Loucy (cell line): ENCODE data around the gene MACROD1.

Experiments
- EZH2phosphoT487 ChIP-seq: fragments of 200-600 bp; IDR thresholded peaks from 2 replicates; pipeline ENCODE4 v1.6.1; 2018; ENCODE audit warnings: antibody characterized with exemption, mild to moderate bottlenecking, moderate library complexity, borderline replicate concordance
- TF ChIP-seq, protein P1 (sequence below): fragments of 200-600 bp; sonication (generic); conservative IDR thresholded peaks from 2 replicates; pipeline ENCODE4 v1.5.1; 2014; ENCODE audit warnings: mild to moderate bottlenecking, antibody characterized with exemption, low read length

GRCh38 chr11:64067230-64067993 is 98.5 kb downstream of the MACROD1 start:
- TF ChIP-seq, protein P1, sequence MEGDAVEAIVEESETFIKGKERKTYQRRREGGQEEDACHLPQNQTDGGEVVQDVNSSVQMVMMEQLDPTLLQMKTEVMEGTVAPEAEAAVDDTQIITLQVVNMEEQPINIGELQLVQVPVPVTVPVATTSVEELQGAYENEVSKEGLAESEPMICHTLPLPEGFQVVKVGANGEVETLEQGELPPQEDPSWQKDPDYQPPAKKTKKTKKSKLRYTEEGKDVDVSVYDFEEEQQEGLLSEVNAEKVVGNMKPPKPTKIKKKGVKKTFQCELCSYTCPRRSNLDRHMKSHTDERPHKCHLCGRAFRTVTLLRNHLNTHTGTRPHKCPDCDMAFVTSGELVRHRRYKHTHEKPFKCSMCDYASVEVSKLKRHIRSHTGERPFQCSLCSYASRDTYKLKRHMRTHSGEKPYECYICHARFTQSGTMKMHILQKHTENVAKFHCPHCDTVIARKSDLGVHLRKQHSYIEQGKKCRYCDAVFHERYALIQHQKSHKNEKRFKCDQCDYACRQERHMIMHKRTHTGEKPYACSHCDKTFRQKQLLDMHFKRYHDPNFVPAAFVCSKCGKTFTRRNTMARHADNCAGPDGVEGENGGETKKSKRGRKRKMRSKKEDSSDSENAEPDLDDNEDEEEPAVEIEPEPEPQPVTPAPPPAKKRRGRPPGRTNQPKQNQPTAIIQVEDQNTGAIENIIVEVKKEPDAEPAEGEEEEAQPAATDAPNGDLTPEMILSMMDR: no peak
- TF ChIP-seq EZH2phosphoT487: no peak
